NCI-H128 (cell line): Measurements from ENCODE around the gene RNASE11.
"Not testable (repeated sequence)": the region's sequence is repeated elsewhere in the genome, so short reads cannot be mapped to it uniquely, and the experiment has no call there.

Source experiments
- DNase-seq: peaks from one replicate; lab custom pipeline; 2025; ENCODE audit not compliant: unreplicated experiment; lab: John Stamatoyannopoulos, UW

The RNASE11 gene

DNA sequence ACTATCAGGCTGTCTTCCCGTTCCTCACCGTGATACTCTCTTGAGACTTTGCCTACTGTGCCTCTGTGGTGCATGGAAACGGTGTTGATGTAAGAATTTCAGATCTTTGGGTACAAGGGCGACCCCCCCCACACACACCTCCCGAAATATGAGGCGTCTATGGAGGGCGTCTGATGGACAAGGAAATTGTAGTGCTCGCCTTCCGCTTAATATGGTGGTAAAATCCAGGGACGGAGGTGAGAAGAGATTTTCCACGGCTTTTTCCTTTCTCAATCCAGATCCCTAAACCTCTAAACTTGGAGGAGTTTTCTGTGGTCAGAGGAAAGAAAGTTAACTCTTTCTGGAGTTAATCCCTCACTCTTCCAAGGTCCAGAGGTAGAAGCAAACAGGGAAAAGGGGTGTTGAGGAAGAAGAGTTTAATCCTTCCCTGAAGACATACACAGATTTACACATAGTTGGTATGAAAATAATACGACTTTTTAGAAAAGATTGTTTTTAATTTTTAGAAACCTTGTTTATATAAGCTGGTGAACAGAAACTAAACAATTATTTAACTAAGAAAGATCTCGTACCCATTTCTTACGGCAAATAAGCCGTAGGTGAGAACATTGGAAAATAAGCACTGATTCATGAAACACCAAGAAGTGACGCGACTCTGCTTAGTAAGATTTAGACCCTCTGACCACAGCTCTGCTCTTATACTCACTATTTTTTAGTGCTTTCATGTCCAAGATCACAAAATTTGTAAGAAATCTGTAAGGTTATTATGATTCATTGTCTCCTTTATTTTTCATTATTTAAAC lies 26.4 kb upstream of the RNASE11 start:
- no peak for DNase-seq

DNA sequence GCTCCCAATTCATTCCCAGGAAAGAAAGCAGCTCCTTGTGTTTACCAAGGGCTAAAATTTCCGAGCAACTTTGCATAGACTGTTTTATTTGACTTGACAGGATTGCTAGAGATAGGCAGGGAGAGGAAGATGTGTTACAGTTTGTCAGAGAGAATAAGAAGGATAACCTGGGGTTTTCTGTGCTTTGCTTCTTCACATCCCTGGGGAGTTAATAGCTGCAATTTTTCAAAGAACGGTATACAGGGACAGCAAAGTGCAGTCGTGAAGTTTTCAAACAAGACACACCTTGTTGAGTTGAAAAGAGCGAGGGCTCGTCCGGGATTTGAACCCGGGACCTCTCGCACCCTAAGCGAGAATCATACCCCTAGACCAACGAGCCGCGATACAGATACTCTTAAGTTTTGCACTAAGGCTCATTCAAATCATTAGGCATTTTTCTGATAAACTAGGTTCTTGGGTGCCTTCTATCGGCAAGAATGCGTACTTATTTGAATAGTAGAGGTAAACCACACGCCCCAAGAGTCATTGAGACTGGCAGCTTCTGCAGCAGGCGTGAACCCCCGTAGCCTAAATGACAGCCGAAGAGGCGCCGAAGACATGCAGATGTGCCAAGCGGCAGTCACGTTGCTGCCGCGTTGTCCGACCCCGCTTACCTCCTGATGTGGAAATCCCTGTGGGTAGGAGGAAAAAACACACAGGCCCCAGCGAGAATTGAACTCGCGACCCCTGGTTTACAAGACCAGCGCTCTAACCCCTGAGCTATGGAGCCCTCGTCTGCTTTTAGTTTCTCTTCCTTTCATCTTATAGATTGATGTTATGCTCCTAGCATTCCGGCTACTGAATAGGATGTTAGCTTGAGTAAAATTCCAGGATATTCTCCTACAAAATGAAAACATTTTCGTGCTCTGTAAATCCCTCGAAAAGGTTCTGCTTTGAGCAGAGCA lies 25.6 kb upstream of the RNASE11 start:
- no peak for DNase-seq

DNA sequence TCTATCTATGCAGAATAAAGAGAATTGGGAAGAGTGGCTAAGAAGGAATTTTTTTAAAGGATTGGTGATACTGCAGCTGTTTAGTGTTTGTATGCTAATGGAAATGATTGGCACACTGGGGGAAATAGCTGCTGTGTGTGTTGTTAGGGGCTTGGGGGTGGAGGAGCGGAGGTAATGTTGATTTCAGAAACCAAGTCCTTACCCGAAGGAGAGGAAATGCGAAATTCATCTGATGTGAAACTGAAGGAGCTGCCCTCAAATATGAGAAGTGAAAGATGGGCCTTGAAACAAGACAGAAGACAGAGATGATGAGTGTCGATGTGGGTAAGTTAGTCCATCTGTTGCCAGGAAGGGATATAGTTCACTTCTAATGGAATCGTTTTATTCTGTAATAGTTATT lies 24.6 kb upstream of the RNASE11 start:
- no peak for DNase-seq

DNA sequence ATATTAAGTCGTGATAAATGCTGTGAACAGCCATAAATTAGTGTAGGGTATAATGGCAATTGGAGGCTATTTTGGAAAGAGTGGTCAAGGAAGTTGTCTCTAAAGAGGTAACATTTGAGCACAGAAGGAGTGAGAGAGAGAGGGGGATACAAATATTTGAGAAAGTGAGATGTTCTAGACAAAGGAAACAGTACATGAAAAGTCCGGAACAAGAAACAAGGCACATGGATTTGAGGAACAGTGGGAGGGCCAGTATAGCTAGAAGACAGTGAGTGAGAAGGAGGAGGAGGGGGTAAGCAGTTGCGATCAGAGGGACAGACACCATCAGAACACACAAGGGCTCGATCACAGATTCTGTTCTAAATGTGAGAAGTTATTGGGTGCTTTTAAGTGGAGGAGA lies 23.5 kb upstream of the RNASE11 start:
- no peak for DNase-seq

DNA sequence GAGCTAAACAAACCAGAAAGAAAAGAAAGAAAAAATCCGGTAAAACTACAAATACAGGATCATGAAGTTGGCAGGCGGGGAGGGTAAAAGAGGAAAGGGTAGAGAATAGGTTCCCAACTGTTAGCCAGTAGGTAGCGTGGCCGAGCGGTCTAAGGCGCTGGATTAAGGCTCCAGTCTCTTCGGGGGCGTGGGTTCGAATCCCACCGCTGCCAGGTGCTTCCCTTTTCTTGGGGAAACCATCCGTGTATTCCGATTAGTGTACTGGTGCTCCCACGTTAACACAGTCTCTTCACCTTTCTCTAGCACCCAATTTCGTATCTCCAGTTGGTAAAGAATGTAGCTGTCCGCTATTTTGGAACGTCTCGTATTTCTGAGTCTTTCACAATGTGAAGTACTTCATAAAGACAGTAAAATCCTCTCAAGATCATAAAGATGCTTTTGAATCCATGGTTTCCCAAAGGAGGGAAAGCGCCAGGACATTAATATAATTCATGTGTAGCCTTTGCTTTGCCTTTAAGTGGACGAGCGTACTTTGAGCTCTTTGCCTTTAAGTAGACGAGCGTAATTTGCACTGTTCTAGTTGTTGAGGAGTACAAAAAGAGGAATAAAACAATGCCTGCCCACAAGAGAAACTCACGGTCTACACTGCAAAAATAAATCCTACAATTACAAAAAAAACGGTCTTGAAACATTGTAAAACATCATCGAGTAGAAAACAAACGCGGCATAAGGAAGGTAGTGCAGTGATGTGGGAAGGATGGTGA lies 22.4 kb upstream of the RNASE11 start:
- DNase-seq, result no peak

DNA sequence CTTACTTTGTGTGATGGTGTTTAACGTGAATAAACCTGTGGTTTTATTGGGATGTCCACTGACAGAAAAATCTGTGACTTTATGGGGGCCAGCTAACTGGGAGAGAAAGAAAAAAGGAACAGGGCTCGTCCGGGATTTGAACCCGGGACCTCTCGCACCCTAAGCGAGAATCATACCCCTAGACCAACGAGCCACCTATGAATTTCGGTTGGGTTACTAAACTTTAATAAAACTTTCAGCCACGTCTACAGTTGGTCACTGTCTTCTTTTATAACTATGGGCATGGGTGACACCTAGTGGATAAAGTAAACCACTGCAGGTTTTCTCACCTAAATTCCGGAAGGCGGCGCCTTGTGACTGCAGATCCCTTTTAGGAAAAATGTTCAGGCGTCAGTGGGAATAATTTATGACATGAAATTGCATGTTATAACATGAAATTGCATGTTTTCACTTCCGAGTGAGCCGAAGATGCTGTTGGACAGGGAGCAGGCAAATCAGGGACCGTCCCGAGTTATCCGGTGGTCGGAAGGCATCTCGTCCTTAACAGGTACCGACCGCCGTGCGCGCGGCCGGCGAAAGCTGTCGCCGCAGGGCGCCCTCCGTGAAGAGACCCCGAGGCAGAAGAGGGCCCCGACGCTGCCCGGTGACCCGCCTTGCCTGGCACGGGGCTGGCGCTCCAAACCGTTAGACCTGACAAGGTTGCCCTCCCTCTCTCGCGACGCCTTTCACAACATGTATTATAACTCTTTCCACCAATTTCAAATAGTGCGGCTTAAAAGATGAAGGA lies 21.6 kb upstream of the RNASE11 start:
- peak; percentile 46 for DNase-seq

DNA sequence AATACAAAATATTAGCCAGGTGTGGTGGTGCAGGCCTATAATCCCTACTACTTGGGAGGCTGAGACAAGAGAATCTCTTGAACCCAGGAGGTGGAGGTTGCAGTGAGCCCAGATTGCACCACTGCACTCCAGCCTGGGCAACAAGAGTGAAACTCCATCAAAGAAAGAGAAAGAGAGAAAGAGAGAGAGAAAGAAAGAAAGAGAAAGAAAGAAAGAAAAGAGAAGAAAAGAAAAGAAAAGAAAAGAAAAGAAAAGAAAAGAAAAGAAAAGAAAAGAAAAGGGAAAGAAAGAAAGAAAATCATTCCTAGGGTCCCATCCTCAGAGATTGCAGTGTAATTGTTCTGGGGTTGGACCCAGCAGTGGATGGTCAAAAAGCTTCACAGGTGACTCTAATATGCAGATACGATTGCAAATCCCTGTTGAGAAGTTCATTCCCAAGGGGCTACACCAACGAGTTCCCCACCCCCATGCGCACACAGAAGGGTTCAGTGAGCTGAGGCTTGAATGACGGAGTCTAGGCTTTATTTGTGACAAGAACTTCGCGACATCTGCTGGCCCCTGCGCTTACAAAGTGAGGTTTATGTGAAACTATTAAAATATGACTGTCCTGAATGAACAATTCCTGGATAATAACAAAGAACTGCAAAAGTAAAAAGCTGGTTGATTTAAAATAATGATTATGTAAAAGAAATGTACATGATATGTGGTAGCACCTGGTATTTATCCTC lies 20.7 kb upstream of the RNASE11 start:
- no peak for DNase-seq

DNA sequence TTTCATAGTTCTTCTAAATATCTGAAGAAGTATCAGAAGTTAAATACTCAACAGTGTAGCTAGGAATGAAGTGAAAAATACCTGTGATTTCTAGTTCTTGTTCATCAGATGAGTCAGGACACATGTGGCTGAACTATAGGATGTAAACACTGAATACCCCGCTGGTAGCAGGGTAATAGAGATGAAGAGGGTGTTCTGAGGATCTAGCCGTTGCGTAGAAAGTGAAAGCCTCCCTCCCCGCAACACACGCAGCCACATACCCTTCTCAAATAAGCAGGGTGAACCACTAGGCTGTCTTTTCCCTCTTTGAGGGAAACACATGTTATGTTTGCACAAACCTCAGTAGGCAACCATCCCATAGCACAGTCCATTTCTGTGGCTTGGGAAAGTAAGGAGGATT lies 19.8 kb upstream of the RNASE11 start:
- DNase-seq, result no peak

DNA sequence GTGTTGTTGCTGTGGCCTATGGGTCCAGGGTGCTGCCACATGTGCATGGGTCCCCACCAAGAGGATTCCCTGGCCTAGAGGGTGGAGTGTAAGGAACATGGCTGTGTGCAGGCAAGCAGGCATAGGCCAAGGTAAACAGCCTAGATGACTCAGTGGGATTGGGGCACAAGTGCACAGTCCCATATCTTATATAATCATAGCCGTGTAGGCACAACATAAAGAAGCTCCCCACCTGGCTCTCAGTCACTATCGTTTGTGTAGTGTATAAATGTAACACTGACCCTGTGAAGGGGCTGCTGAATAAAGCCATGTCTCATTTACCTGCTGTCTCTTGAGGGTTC lies 19.1 kb upstream of the RNASE11 start:
- no peak for DNase-seq

DNA sequence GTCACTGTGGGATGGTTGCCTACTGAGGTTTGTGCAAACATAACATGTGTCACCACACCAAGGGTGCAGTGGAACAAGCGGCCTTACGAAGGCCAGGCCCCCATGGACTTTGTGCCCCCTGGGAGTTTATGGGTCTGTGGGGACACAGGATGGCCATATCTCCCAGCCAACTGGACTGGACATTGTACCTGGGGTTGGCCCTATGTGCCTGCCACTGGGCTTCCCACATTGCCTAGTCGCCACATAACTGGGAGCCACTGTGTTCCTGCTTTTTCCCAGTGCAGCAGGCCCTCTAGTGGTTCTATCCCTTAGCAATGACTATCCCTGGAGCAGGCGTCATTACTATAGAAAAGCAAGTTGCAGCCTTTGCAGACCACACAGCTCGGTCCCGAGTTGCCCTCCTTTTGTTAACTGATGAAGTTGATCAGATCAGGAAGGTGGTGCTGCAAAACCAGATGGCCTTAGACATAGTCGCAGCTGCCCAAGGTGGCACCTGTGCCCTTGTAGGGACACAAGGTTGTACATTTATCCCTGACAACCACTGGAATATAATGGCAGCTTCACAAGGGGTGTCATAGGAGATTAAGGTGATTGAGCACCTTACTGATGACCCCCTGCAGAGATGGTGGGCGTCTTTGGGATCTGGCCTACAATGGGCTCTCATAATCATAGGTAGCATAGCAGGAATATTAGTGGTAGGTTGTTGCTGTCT lies 18.5 kb upstream of the RNASE11 start:
- no peak for DNase-seq

DNA sequence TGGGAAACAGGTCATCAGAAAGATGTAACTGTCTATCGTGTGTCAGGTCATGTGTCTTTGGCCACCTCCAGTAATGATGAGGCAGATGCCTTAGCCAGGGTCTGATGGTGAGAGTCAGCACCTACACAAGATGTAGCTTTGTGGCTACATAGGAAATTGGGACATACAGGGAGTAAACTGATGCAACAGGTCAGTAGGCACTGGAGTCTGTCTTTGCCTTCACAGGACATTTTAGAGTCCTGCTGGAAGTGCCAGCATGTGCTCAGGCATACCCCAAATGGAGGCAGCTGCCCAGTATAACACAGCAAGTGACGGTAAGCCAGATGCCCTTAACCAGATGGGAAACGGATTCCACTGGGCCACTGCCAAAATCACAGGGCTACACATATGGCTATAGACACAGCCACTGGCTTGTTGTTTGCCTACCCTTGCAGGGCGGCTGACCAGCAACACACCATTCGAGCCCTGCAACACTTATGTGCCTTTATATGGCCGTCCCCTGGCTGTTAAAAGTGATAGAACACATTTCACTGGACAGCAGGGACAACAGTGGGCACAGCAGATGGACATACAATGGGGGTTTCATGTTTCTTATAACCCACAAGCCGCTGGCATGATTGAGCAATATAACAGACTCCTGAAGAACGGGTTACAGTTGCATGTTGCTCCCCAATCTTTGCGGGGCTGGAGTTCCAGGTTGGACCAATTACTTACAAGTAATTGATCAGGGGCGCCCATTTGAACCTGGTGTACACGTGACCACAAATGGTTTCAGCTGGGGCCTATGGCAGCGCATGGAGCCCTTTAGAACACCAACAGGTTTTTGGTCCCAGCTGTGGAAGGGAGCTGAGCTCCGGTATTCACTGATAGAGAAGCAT lies 16.3 kb upstream of the RNASE11 start:
- DNase-seq, result no peak

DNA sequence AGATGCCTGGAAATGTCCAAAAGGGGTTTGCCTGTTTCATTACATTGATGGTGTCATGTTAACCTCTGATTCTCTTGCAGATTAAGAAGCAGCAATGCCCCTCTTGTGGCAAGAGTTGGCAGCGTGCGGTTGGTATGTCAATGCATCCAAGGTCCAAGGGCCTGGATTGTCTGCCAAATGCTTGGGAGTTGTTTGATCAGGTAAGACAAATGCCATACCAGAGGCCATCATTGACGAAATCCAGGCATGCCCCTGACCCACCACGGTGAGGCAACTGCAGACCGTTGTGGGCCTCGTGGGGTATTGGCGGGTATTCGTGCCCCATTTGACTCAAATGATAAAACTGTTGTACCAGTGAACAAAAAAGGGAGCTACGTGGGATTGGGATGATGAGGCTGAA lies 14.8 kb upstream of the RNASE11 start:
- DNase-seq, result no peak

DNA sequence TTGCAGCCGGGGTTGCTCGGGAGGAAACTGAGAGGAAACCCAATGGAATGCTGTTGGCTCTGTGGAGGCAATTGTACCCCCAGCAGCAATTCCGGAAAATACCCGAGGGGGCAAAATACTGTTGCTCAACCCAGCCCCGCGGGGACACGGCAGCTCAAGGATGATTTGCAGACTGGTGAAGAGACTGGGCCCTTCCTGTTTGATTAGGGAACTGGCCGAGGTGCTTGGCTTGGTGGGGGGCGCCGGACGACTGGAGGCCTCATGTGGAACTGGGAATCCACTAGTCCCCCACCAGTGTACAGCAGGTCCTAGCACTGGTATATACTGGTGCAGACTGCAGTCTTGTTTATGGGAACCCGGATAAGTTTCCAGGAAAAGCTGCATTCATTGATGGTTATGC lies 13.7 kb upstream of the RNASE11 start:
- no peak for DNase-seq

DNA sequence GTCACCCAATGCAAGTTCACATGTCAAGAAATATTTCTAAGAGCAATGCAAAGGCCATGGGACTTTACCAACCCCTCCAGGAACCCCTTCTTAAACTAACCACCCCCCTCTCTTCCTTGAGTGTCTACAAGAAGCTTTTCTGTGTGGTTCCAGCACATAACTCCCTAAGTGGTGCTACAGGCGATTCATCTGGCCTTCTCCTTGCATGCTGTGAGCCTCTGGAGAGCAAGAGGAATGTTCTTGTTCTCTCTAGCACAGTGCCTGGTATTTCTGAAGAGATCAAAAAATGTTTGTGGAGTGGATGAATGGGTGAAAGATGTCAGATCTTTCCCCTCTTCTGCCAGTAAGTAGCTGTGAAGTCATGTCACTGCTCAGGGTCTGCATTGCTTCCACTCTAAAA lies 9.3 kb upstream of the RNASE11 start:
- no peak for DNase-seq

DNA sequence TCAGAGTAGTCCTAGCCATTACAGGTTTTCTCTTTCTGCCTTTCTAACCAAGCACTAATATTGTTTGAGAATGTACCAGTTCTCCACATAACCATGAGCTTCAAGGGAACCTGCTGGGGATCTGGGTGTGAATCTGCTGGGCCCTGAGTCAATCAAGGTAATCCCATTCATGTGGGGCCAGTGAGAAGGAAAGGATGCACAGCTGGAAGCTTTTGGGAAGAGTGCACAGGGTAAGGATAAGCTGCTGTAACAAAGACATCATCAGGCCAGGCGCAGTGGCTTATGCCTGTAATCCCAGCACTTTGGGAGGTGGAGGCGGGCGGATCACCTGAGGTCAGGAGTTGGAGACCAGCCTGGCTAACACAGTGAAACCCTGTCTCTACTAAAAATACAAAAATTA lies 7.9 kb upstream of the RNASE11 start:
- not testable (repeated sequence) for DNase-seq

DNA sequence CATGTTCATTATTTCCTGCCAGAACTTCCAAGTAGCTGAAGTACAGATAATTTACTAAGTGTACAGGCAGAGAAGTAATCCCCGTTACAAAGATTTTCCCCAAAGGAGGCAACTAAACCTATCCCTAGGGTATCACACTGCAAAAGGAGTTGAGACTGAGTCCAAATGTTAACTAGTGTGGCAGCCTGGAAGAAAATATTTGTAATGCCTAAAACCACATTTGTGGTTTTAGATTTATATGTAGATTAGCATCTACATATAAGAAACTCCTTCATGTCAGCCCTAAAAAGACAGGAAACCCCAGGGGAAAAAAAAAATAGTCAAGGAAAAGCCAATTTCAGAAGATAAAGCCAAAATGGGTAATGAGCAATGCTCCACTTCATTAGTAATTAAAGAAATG lies 4.8 kb upstream of the RNASE11 start:
- no peak for DNase-seq

DNA sequence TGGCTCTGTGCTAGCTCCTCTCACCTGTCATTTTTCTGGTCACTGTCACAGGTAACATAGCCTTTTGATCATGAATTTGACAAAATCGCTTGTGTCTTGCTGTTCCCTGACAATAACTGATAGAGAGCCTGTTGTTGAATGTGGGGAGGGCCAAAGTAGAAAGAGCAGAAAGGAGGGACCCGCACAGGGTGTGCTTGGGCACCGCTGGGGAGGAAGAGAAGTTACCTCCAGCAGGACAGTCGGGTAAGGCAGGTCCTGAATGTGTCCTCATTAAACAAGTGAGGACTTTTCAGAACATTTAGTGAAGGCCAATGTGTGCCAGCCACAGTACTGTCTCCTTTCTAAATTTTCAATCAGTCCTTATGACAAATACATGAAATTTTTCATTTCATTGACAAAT lies 3.4 kb upstream of the RNASE11 start, which contains the start of gene RNASE12:
Gene RNASE12 (minus strand): TSS at position 142 of the 400 bp plus-strand sequence. CDS start 653 bp downstream, outside the sequence.
- DNase-seq, result no peak

DNA sequence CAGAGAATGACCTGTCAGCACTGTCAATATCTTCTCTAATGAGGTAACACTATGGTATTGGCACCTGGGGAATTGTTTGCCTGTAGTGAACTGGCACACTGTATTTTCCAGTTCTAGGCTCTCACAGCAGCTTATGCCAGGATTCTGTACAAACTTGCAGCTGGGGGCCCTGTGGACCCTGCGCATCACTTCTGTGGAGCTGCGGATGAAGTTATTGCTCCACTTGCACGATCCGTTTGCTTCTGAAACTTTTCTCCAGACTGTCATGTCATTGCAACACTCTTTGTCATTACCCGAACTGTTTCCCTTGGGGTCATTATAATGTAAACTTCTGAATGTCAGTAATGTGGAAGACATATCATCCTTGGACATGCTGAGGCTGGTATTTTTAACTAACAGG lies 3.9 kb downstream of the RNASE11 start:
- DNase-seq, result no peak
